Kidney (tissue), 14 donors: Measurements from ENCODE around the gene SLC23A2. TPM values are rescaled to one million over a fixed set of nuclear protein-coding genes. Genes with fewer than 3 reads are reported as not detected.

Source experiments
- DNase-seq, 5 donors: peaks; one replicate each; pipeline ENCODE4 v3.0.0-alpha.2; 2013 to 2020
- FAIRE-seq: peaks from 2 replicates; lab custom pipeline; 2012; peaks lifted over from hg19 to GRCh38; lab: Jason Lieb, UNC
- H3K27ac ChIP-seq, 2 donors: one replicate each; pipeline ENCODE4 v1.7.0; 2013; ENCODE audit warnings: low read depth in 2 of 2, low read length in 2 of 2, inconsistent platforms in 1 of 2
- H3K27me3 ChIP-seq: one replicate; pipeline ENCODE4 v1.7.1; 2013; ENCODE audit warnings: low read length, inconsistent platforms; ENCODE audit not compliant: control insufficient read depth, insufficient read depth
- H3K36me3 ChIP-seq, 3 donors: one replicate each; pipeline versions ENCODE4 v1.7.0 to v1.7.1; 2013; ENCODE audit warnings: low read length in 3 of 3, control low read depth in 1 of 3, inconsistent platforms in 1 of 3; ENCODE audit not compliant: insufficient read depth in 3 of 3, control insufficient read depth in 2 of 3
- H3K4me1 ChIP-seq, 3 donors: one replicate each; pipeline versions ENCODE4 v1.7.0 to v1.7.1; 2013; ENCODE audit warnings: low read length in 3 of 3, inconsistent platforms in 1 of 3, low read depth in 1 of 3; ENCODE audit not compliant: control insufficient read depth in 2 of 3, insufficient read depth in 2 of 3
- H3K4me3 ChIP-seq, 3 donors: one replicate each; pipeline versions ENCODE4 v1.7.0 to v1.8.1; 2013; ENCODE audit warnings: low read length in 3 of 3, control low read depth in 1 of 3, inconsistent platforms in 1 of 3
- H3K9ac ChIP-seq, 3 donors: one replicate each; pipeline versions ENCODE4 v1.7.0 to v1.7.1; 2013; ENCODE audit warnings: low read length in 3 of 3, control low read depth in 1 of 3, inconsistent platforms in 1 of 3
- H3K9me3 ChIP-seq, 3 donors: one replicate each; pipeline versions ENCODE4 v1.7.0 to v1.7.1; 2013; ENCODE audit warnings: low read length in 3 of 3, control low read depth in 1 of 3, inconsistent platforms in 1 of 3; ENCODE audit not compliant: control insufficient read depth in 2 of 3, insufficient read depth in 1 of 3
- CTCF ChIP-seq: IDR thresholded peaks from 3 replicates; pipeline ENCODE4 v1.5.1; 2012; ENCODE audit warnings: mild to moderate bottlenecking, moderate library complexity, borderline replicate concordance; ENCODE audit not compliant: insufficient read depth; ENCODE audit errors: extremely low read depth
- intact Hi-C: fragments of 100-400 bp; cut with DNase I; formaldehyde crosslinking; loops from one replicate; pipeline ENCODE4 v1.11.1; 2022
- polyA plus RNA-seq: library from polyadenylated mRNA; stranded (reverse); fragments of 350-450 nt; fragmentation: Illumina TruSeq; extraction: RNeasy Lipid Tissue Mini Kit (QIAGEN cat#74804); gene quantifications from one replicate; pipeline ENCODE4 v1.2.3, GENCODE V29; 2014; ENCODE audit warnings: low read depth, low replicate concordance; ENCODE audit not compliant: insufficient read depth
- total RNA-seq: library from RNA; stranded (reverse); fragmentation: NEBNext Ultra II Directional; extraction: Animal tissue kit (Norgen Biotek cat#: 25700); gene quantifications from one replicate; pipeline ENCODE4 v1.2.1, GENCODE V29; 2021
- donor health status: control.
- donor health status: control.
- donor health status: control.
- donor health status: control.
- donor health status: control.
- donor health status: DM: yes; HTN: yes; CAD: no.
- donor health status: Normal renal cell carcinoma (clear cell type).

SLC23A2 gene
- total and polyA plus RNA-seq, 2 donors from 2014 or later = 4.8 to 20.5 TPM

- no peak for FAIRE-seq
- no peak for TF ChIP-seq CTCF
- Histone ChIP-seq H3K36me3 (no peaks in the 10 kb centered on the region), H3K9me3 (no peaks in the 10 kb centered on the region), H3K27ac (no peak overlapping the region), H3K4me3 (no peak overlapping the region), H3K27me3 (no peaks in the 10 kb centered on the region), H3K4me1 (peaks cover 0 to 3% (median 0%) of the 10 kb centered on the region in 3 donors), H3K9ac (no peak overlapping the region)
- intact Hi-C loops = no loop called here
- peak in 1 of 5 donors; percentile 58 for DNase-seq
These were observed 180.3 kb downstream of the SLC23A2 start for GRCh38 chr20:4820806-4821518.

GRCh38 chr20:4819901-4820300, 181.4 kb downstream of the SLC23A2 start:
- H3K4me1 ChIP-seq = peaks cover 0 to 3% (median 3%) of the 10 kb centered on the region in 3 donors

GRCh38 chr20:4817230-4817671, 184.1 kb downstream of the SLC23A2 start:
- no peak overlapping the region for H3K27ac ChIP-seq
- TF ChIP-seq CTCF = no peak
- intact Hi-C loops = no loop called here
- H3K4me3 ChIP-seq = no peak overlapping the region
- peak in 2 of 5 donors; percentile 24 to 28 for DNase-seq
- no peaks in the 10 kb centered on the region for H3K36me3 ChIP-seq
- no peaks in the 10 kb centered on the region for H3K9me3 ChIP-seq
- no peak overlapping the region for H3K9ac ChIP-seq
- no peaks in the 10 kb centered on the region for H3K27me3 ChIP-seq
- FAIRE-seq = no peak
- peaks cover 3 to 10% (median 3%) of the 10 kb centered on the region in 3 donors for H3K4me1 ChIP-seq

More at GRCh38 chr20:4819901-4820300, 181.4 kb downstream of the SLC23A2 start:
- Histone ChIP-seq H3K4me3 (no peak overlapping the region), H3K36me3 (no peaks in the 10 kb centered on the region), H3K9me3 (no peaks in the 10 kb centered on the region), H3K9ac (no peak overlapping the region), H3K27me3 (no peaks in the 10 kb centered on the region), H3K27ac (no peak overlapping the region)
- no peak for FAIRE-seq
- intact Hi-C loops = no loop called here
- peak in 1 of 5 donors; percentile 23 for DNase-seq
- no peak for TF ChIP-seq CTCF
